Measurements from ENCODE around the gene XCR1. TPM values are rescaled to one million over a fixed set of nuclear protein-coding genes. Genes with fewer than 3 reads are reported as not detected.

Gene XCR1
- total RNA-seq (1 to 10 TPM in 1 of 2 donors, under 1 TPM in 1; 0.44 to 2.0 TPM), polyA plus RNA-seq (ENCODE audit: insufficient read length in 6 of 6) (1 to 10 TPM in 2 of 6 donors, under 1 TPM in 4; 0.07 to 1.1 (median 0.66) TPM)
- long read RNA-seq, donor 1, result 0 reads
- long read RNA-seq, donor 2, result 0 reads
- long read RNA-seq, donor 3, result 0 reads
- long read RNA-seq, donor 4, result 0 reads
- long read RNA-seq, donor 5, result 0 reads
- long read RNA-seq, donor 6, full-length matches to known transcripts, result 1 of 1 reads
- long read RNA-seq, donor 6, partial matches to known transcripts, result 0 of 1 reads
- long read RNA-seq, donor 6, other reads (novel, unspliced or antisense), result 0 of 1 reads
- long read RNA-seq, donor 7, result 0 reads
- long read RNA-seq, donor 8, result 0 reads
- long read RNA-seq, donor 9, result 0 reads
- long read RNA-seq, donor 10, result 0 reads
- long read RNA-seq, donor 11, result 0 reads
- long read RNA-seq, donor 12, result 0 reads

GRCh38 chr3:46027021-46027705 is at the start of gene XCR1:
Gene XCR1, minus strand, starts transcription at chr3:46027483. Its CDS starts 5,536 bp downstream, at chr3:46021947.
- peaks cover 0 to 25% of the 10 kb centered on the region in 2 donors for H3K9me3 ChIP-seq

GRCh38 chr3:46076606-46077005 is 49.3 kb upstream of the XCR1 start:
- TF ChIP-seq CTCF (IDR thresholded peaks at IDR 0.05), result no peak
- no peak overlapping the region for H3K27ac ChIP-seq
- peaks cover 5 to 31% of the 10 kb centered on the region in 2 donors for H3K4me1 ChIP-seq
- H3K27me3 ChIP-seq, result no peaks in the 10 kb centered on the region
- no peak overlapping the region for H3K4me3 ChIP-seq
- DNase-seq (no peak), ATAC-seq (peak; percentile 30)
- H3K36me3 ChIP-seq, result no peaks in the 10 kb centered on the region
- intact Hi-C loops (cut with DNase I), result no loop called here
- no peaks in the 10 kb centered on the region for H3K9me3 ChIP-seq

More at GRCh38 chr3:46027021-46027705, at the start of gene XCR1:
- DNase-seq (no peak), ATAC-seq (no peak)
- no peak within 1 kb of the TSS for H3K4me3 ChIP-seq
- H3K4me1 ChIP-seq, result no peaks in the 10 kb centered on the region
- TF ChIP-seq CTCF (IDR thresholded peaks at IDR 0.05), result no peak
- no peak within 1 kb of the TSS for H3K27ac ChIP-seq
- no peaks in the 10 kb centered on the region for H3K36me3 ChIP-seq
- intact Hi-C loops (cut with DNase I), result no loop called here
- no peaks in the 10 kb centered on the region for H3K27me3 ChIP-seq

GRCh38 chr3:46075816-46076215 is 48.5 kb upstream of the XCR1 start:
- Histone ChIP-seq H3K27ac (no peak overlapping the region), H3K36me3 (no peaks in the 10 kb centered on the region), H3K27me3 (no peaks in the 10 kb centered on the region), H3K9me3 (no peaks in the 10 kb centered on the region), H3K4me1 (peaks cover 2 to 28% of the 10 kb centered on the region in 2 donors), H3K4me3 (no peak overlapping the region)
- no peak for ATAC-seq
- intact Hi-C loops (cut with DNase I), result no loop called here
- no peak for DNase-seq
- no peak for TF ChIP-seq CTCF (IDR thresholded peaks at IDR 0.05)

- Histone ChIP-seq H3K4me3 (no peak overlapping the region), H3K27ac (no peak overlapping the region), H3K36me3 (no peaks in the 10 kb centered on the region), H3K4me1 (peaks cover 0 to 9% of the 10 kb centered on the region in 2 donors), H3K27me3 (no peaks in the 10 kb centered on the region), H3K9me3 (no peaks in the 10 kb centered on the region)
- intact Hi-C loops (cut with DNase I), result no loop called here
- TF ChIP-seq CTCF (IDR thresholded peaks at IDR 0.05), result no peak
- no peak for ATAC-seq
- DNase-seq, result no peak
Observed at GRCh38 chr3:46071222-46071858, 44.1 kb upstream of the XCR1 start.
